Measurements from ENCODE around the gene BABAM2. TPM values are rescaled to one million over a fixed set of nuclear protein-coding genes. Genes with fewer than 3 reads are reported as not detected.

BABAM2 gene
- total RNA-seq, 1 donor from 2014 or later, result 34.6 TPM

DNA sequence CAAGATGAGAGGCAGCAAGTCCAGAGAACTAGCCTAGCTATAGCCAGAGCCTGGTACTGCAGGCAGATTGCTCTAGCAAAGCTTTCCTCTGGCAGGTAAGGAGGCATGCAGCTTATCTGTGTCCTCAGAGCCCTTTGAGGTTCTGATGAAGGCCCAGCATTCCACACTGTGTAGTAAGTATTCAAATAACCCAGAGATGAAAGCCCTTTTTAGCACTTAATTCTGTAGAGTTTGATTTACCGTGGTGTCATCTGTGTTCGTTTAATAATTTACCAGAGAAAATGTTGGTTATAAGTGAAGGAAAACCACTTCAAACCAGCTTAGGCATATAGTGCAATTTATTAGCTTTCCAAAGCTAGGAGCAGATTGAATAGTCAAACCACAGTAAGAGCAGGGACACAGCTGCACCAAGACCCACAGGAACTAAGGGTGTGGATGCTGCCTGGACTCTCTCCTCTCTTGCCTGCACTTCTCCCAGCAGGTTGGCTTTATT lies 226.6 kb downstream of the BABAM2 start:
- H3K79me2 ChIP-seq (ENCODE audit: low read depth), result no peaks in the 10 kb centered on the region
- no peaks in the 10 kb centered on the region for H3K9me3 ChIP-seq (ENCODE audit: low read depth)
- no peaks in the 10 kb centered on the region for H3K27me3 ChIP-seq
- TF ChIP-seq EZH2 (IDR thresholded peaks at IDR 0.05), result no peak
- no peak for TF ChIP-seq CTCF (IDR thresholded peaks at IDR 0.05)
- no peak for TF ChIP-seq EZH2phosphoT487 (IDR thresholded peaks at IDR 0.05)
- no peak overlapping the region for H3K9ac ChIP-seq
- Mint-ChIP-seq H3K36me3 (no peaks in the 10 kb centered on the region), H3K27ac (no peak overlapping the region), H3K27me3 (ENCODE audit: insufficient read depth, low read depth) (no peaks in the 10 kb centered on the region), H3K9me3 (no peaks in the 10 kb centered on the region), H3K4me1 (no peaks in the 10 kb centered on the region), H3K4me3 (no peak overlapping the region)
- H3K4me1 ChIP-seq, result no peaks in the 10 kb centered on the region
- H3K36me3 ChIP-seq, result no peaks in the 10 kb centered on the region
- no peaks in the 10 kb centered on the region for H4K20me1 ChIP-seq (ENCODE audit: low read depth)
- H3K27ac ChIP-seq, result no peak overlapping the region
- no peak overlapping the region for H3K4me2 ChIP-seq
- no peaks in the 10 kb centered on the region for H3F3A ChIP-seq (ENCODE audit: low read depth)
- no peak overlapping the region for H3K4me3 ChIP-seq
- no peak for DNase-seq (ENCODE audit: low spot score)
- H2AFZ ChIP-seq (replicated peaks), result no peak overlapping the region

DNA sequence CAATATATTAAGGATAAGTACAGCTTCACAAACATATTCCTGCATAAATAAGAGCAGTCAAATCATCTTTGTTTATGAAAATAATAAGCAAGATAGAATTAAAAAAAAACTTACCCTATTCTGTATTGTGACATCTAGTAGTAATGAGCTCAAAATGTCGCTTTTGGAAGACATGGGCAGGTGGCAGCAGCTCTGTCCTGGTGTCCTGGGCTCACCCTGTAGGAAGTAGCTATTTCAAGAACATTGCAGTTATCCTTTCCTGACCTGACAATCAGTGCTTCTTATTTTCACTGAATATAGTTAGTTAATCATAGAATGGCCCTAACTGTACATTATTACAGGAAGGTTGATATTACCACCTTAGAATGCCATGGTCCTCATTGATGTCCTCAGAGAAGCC lies 229.1 kb downstream of the BABAM2 start:
- Histone ChIP-seq H3K27ac (no peak overlapping the region), H3K27me3 (no peaks in the 10 kb centered on the region), H3K79me2 (ENCODE audit: low read depth) (no peaks in the 10 kb centered on the region), H3F3A (ENCODE audit: low read depth) (no peaks in the 10 kb centered on the region), H3K36me3 (no peaks in the 10 kb centered on the region), H4K20me1 (ENCODE audit: low read depth) (no peaks in the 10 kb centered on the region), H3K9me3 (ENCODE audit: low read depth) (no peaks in the 10 kb centered on the region), H3K4me1 (no peaks in the 10 kb centered on the region), H3K4me3 (no peak overlapping the region), H3K9ac (no peak overlapping the region), H2AFZ (replicated peaks) (no peak overlapping the region), H3K4me2 (no peak overlapping the region)
- no peak overlapping the region for H3K27ac Mint-ChIP-seq
- TF ChIP-seq EZH2phosphoT487 (IDR thresholded peaks at IDR 0.05) (no peak), EZH2 (IDR thresholded peaks at IDR 0.05) (no peak), CTCF (IDR thresholded peaks at IDR 0.05) (no peak)
- H3K36me3 Mint-ChIP-seq, result no peaks in the 10 kb centered on the region
- no peaks in the 10 kb centered on the region for H3K9me3 Mint-ChIP-seq
- no peaks in the 10 kb centered on the region for H3K4me1 Mint-ChIP-seq
- DNase-seq (ENCODE audit: low spot score), result no peak
- H3K4me3 Mint-ChIP-seq, result no peak overlapping the region
- no peaks in the 10 kb centered on the region for H3K27me3 Mint-ChIP-seq (ENCODE audit: insufficient read depth, low read depth)

- no peaks in the 10 kb centered on the region for H3K9me3 ChIP-seq (ENCODE audit: low read depth)
- Mint-ChIP-seq H3K9me3 (peaks cover 4% of the 10 kb centered on the region), H3K36me3 (peaks cover 10% of the 10 kb centered on the region)
Measured at GRCh38 chr2:28128281-28128950, 237.9 kb downstream of the BABAM2 start.

More at GRCh38 chr2:28128281-28128950, 237.9 kb downstream of the BABAM2 start:
- TF ChIP-seq EZH2phosphoT487 (IDR thresholded peaks at IDR 0.05) (no peak), CTCF (IDR thresholded peaks at IDR 0.05) (no peak), EZH2 (IDR thresholded peaks at IDR 0.05) (no peak)
- DNase-seq (ENCODE audit: low spot score), result no peak
- no peak overlapping the region for H3K4me3 ChIP-seq
- H4K20me1 ChIP-seq (ENCODE audit: low read depth), result no peaks in the 10 kb centered on the region
- no peaks in the 10 kb centered on the region for H3K79me2 ChIP-seq (ENCODE audit: low read depth)
- H3K27ac ChIP-seq, result no peak overlapping the region
- Mint-ChIP-seq H3K4me1 (peaks cover 5% of the 10 kb centered on the region), H3K27ac (no peak overlapping the region), H3K4me3 (no peak overlapping the region), H3K27me3 (ENCODE audit: insufficient read depth, low read depth) (peaks cover 4% of the 10 kb centered on the region)
- H3K4me2 ChIP-seq, result no peak overlapping the region
- H3K4me1 ChIP-seq, result no peaks in the 10 kb centered on the region
- no peaks in the 10 kb centered on the region for H3F3A ChIP-seq (ENCODE audit: low read depth)
- H3K27me3 ChIP-seq, result no peaks in the 10 kb centered on the region
- no peak overlapping the region for H3K9ac ChIP-seq
- H2AFZ ChIP-seq (replicated peaks), result no peak overlapping the region
- no peaks in the 10 kb centered on the region for H3K36me3 ChIP-seq

Data from neural progenitor cell (in vitro differentiated cells).